ENCODE results near the gene SRPRB. TPM values are rescaled to one million over a fixed set of nuclear protein-coding genes. Genes with fewer than 3 reads are reported as not detected.

SRPRB gene, protein sequence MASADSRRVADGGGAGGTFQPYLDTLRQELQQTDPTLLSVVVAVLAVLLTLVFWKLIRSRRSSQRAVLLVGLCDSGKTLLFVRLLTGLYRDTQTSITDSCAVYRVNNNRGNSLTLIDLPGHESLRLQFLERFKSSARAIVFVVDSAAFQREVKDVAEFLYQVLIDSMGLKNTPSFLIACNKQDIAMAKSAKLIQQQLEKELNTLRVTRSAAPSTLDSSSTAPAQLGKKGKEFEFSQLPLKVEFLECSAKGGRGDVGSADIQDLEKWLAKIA
- 13.4 TPM for total RNA-seq

DNA sequence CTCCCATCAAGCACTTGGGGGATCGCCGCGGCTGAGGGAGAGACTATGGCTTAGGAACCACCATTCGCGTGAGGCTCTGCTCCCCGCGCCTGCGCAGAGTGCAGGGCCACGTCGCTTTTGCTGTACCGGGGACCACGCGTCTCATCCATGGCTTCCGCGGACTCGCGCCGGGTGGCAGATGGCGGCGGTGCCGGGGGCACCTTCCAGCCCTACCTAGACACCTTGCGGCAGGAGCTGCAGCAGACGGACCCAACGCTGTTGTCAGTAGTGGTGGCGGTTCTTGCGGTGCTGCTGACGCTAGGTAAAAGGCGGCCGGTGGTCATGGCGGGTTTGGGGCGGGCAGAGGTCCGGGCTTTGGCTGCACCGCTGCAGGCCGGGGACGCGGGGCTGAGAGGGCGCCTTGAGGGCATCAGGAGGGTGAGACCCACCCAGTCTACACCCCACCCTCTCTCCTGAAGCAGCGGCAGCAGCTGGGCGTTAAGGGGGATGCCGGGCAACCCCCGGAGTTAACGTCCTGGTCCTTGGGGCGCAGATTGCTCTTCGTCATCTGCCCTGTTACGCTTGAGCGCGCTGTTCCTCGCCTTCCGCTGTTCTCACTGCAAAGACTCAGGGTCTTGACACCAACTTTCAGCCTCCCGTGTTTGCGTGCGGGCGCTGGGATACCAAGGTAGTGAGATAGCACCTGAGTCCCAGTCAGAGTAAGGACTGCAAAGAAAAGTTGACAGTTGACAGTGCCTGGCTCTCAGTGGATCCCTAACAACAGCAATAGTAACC lies at the start of gene SRPRB:
Gene SRPRB, plus strand, starts transcription at position 114 of the 774 bp plus-strand sequence. Its CDS starts 34 bp downstream, at position 148.
- H3K9me3 ChIP-seq (ENCODE audit: low read depth, low read length) = no peaks in the 10 kb centered on the region
- no peaks in the 10 kb centered on the region for H3K27me3 ChIP-seq (ENCODE audit: insufficient read depth, low read length)
- peaks cover 16% of the 10 kb centered on the region for H3K4me1 ChIP-seq (ENCODE audit: insufficient read depth, low read length)
- peak within 1 kb of the TSS; percentile 87 for H3K4me3 ChIP-seq (ENCODE audit: low read length)

DNA sequence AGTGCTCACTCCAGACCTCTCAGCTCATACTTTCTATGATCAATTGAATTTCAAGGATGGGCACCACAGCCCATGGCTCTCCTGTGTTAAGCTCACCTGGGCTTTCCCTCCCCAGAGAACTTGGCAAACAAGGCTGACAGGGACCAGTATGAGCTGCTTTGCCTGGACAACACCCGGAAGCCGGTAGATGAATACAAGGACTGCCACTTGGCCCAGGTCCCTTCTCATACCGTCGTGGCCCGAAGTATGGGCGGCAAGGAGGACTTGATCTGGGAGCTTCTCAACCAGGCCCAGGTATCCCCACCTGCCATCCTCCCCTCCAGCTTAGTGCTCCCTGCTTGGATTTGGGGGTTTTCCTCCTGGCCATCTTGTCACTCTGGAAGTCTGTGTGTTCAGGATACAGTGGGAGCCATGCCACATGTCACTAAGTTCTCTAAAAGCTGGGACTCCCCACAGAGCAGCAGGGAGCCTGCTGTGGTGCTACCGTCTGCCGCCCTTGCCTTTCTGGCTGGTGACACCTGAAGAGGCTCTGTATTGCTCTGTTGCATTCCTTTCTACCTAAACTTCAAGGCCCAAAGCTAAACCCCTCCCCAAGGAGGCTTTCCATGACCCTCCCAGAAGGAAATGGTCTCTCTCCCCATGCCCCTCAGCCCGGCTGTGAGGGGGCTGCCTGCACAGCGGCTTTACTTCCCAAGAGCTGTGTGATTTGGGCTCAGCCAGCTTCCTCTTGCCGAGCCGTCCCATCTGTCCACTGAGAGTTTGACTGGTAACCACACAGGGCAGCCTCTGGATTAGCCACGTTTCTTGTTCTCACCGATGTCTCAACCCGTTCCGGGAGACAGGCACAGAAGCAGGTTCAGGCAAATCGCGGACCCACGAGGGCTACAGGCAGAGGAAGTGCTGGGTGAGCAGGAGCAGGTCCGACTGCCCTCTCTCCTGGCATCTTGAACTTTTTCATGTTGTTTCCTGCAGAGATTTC lies 48.6 kb upstream of the SRPRB start:
- Histone ChIP-seq H3K4me1 (ENCODE audit: insufficient read depth, low read length) (no peaks in the 10 kb centered on the region), H3K4me3 (ENCODE audit: low read length) (no peak overlapping the region), H3K27me3 (ENCODE audit: insufficient read depth, low read length) (peaks cover 3% of the 10 kb centered on the region), H3K9me3 (ENCODE audit: low read depth, low read length) (no peaks in the 10 kb centered on the region)

DNA sequence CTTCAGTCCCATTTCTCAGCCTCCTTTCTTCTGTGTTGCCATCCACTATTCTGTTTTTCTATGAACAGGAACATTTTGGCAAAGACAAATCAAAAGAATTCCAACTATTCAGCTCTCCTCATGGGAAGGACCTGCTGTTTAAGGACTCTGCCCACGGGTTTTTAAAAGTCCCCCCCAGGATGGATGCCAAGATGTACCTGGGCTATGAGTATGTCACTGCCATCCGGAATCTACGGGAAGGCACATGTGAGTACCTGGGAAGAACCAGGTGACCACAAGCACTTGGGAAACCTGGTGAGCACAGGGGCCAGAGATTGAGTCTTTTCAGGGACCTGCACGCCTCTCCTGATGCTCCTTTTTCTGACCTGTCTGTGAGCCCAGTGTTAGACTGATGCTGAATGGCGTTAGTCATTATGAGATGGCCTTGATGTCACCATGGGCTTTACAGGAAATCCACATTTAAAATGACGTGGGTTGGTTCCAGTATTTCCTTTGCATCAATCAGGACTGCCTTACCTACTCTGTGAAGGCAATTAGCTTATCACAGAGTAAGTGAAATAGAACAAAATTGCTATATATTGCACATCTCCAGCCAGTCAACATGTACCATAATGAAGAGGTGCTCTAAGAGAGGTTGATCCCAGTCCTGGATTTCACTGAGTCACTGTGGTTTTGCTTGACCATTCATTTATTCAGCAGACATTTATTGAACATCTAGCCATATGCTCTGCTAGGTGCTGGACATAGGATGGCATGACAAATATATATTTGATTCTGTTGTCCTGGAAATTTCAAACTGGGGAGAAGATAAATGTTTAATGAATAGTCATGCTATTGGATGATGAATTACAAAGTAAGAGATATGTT lies 47.7 kb upstream of the SRPRB start:
- Histone ChIP-seq H3K9me3 (ENCODE audit: low read depth, low read length) (no peaks in the 10 kb centered on the region), H3K4me1 (ENCODE audit: insufficient read depth, low read length) (no peaks in the 10 kb centered on the region), H3K27me3 (ENCODE audit: insufficient read depth, low read length) (peaks cover 3% of the 10 kb centered on the region), H3K4me3 (ENCODE audit: low read length) (no peak overlapping the region)

DNA sequence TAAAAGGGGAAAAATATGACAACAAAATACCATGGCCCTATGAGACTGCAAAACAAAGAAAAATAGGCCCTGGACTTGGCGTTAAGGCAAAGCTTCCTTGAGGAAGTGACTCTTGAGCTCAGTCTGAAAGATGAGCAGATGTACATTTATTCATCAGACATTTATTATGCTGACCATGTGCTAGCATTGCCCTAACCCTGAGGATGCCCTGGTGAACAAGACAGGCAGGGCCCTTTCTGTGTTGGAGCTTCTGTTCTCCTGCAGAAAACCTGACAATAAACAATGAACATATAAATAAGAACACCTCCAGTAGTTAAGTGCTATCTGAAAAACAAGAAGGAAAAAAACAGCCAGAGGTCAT lies 47.1 kb upstream of the SRPRB start:
- no peaks in the 10 kb centered on the region for H3K4me1 ChIP-seq (ENCODE audit: insufficient read depth, low read length)
- no peak overlapping the region for H3K4me3 ChIP-seq (ENCODE audit: low read length)
- H3K9me3 ChIP-seq (ENCODE audit: low read depth, low read length) = no peaks in the 10 kb centered on the region
- peaks cover 3% of the 10 kb centered on the region for H3K27me3 ChIP-seq (ENCODE audit: insufficient read depth, low read length)

DNA sequence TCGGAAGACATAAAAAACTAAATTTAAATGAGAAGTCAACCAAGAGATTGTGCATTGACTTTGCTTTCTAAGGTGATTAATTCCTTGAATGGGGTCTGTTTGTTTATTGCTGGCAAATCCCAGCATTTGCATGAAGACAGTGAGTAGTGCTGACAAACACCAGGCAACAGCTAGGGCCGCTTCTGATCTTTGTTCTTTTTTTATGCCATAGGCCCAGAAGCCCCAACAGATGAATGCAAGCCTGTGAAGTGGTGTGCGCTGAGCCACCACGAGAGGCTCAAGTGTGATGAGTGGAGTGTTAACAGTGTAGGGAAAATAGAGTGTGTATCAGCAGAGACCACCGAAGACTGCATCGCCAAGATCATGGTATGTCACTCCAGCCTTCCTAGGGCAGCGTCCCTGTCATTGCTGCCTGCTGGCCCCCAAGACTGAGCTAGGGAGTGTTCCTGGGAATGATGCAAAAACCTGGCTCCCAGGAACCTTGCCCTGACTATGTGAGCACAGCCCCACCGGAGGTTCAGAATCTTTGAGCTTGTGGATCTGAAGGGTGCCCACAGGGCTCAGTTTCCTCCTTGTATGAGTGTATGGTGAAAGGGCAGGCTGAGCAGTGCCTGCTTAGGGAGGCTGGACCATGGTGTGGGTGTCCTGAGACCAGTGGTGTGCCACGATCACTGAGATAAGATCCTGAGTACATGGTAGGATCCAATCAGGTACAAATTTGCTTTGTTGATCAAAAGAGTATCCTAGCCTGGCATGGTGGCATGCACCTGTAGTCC lies 46.5 kb upstream of the SRPRB start:
- H3K27me3 ChIP-seq (ENCODE audit: insufficient read depth, low read length) = peaks cover 3% of the 10 kb centered on the region
- H3K4me1 ChIP-seq (ENCODE audit: insufficient read depth, low read length) = no peaks in the 10 kb centered on the region
- H3K4me3 ChIP-seq (ENCODE audit: low read length) = no peak overlapping the region
- no peaks in the 10 kb centered on the region for H3K9me3 ChIP-seq (ENCODE audit: low read depth, low read length)

DNA sequence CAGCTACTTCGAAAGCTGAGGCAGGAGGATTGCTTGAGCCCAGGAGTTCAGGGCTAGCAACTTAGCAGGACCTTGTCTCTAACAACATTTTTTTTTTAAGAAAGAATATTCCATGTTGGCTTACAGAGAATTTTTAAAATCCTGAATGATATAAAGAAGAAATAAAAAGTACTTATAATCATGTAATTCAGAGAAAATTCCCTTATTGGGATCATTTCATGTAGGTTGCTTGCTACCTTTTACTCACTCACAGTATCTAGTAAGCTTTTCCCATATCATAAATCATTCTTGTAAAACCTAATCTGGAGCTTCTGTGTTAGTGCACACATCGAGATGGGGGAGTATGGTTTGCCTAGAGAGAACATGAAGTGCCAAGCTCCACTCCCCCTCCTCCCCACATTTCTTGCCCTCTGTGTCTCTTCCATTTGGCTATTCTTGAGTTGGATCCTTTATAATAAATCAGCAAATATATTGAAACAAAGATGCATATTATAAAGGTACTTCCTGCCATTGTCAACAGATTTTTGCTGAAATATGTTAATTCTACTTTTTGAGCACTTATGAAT lies 45.8 kb upstream of the SRPRB start:
- Histone ChIP-seq H3K4me3 (ENCODE audit: low read length) (no peak overlapping the region), H3K27me3 (ENCODE audit: insufficient read depth, low read length) (peaks cover 3% of the 10 kb centered on the region), H3K9me3 (ENCODE audit: low read depth, low read length) (no peaks in the 10 kb centered on the region), H3K4me1 (ENCODE audit: insufficient read depth, low read length) (no peaks in the 10 kb centered on the region)

DNA sequence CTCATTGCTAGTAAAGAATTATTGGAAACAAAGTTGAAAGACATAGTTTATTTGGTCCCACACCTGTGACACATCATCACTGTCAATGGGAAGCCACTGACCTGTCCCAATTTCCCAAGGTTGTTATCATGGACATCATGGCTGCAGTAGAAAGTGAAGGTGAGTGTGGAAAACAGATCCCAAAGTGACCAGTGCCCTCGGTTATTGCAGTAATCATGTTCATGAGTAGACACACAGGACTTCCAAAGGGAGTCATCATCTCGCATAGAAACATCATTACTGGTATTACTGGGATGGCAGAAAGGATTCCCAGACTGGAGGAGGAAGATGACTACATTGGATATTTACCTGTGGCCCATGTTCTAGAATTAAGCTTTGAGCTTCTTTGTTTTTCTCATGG lies 44.7 kb upstream of the SRPRB start:
- Histone ChIP-seq H3K27me3 (ENCODE audit: insufficient read depth, low read length) (peaks cover 3% of the 10 kb centered on the region), H3K9me3 (ENCODE audit: low read depth, low read length) (no peaks in the 10 kb centered on the region), H3K4me3 (ENCODE audit: low read length) (no peak overlapping the region), H3K4me1 (ENCODE audit: insufficient read depth, low read length) (no peaks in the 10 kb centered on the region)

DNA sequence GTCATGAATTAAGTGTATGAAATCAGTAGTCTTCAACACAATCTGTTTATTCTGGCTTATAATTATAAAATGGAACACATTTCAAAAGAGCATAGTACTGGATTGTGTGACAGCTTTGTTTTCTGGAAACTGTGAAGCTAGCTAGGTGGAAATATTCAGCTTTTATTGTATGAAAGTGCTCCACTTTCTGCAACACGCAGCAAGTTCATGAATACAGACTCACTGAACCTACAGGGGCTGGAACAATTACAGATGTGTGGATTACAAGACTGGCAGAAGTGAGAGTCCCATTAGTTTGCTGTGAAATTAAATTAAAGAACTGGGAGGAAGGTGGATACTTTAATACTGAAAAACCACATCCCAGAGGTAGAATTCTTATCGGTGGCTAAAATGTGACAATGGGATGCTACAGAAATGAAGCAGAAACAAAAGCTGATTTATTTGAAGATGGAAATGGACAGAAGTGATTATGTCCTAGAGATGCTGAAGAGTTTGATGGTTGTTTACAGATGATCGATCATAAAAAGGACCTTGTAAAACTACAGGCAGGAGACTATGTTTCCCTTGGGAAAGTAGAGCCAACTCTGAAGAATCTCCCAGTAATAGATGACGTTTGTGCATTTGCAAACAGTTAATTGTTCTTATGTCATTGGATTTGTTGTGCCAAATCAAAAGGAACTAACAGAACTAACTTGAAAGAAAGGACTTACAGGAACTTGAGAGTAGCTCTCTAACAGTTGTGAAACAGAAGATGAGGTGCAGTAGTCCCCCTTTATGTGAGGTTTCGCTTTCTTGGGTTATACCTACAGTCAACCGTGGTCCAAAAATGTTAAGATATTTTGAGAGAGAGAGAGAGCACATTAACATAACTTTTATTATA lies 43.8 kb upstream of the SRPRB start:
- no peak overlapping the region for H3K4me3 ChIP-seq (ENCODE audit: low read length)
- H3K4me1 ChIP-seq (ENCODE audit: insufficient read depth, low read length) = no peaks in the 10 kb centered on the region
- H3K27me3 ChIP-seq (ENCODE audit: insufficient read depth, low read length) = peaks cover 3% of the 10 kb centered on the region
- H3K9me3 ChIP-seq (ENCODE audit: low read depth, low read length) = no peaks in the 10 kb centered on the region

DNA sequence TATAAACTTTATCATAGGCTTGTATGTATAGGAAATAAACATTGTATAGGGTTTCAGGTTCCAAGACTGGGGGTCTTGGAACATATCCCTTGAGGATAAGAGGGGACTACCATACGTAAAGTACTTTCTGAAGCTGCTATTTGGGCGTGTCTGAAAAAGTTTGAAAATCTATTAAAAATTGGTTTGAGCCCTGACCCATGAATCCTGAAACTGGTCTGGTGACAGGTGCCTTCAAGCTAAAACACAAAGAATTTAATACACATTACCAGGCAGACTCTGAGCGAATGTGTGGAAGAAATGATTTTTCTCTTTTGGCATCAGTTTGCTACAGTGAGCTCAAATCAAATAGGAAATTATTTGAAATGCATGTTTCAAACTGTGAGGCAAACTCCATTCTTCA lies 43.1 kb upstream of the SRPRB start:
- Histone ChIP-seq H3K4me3 (ENCODE audit: low read length) (no peak overlapping the region), H3K27me3 (ENCODE audit: insufficient read depth, low read length) (peaks cover 3% of the 10 kb centered on the region), H3K9me3 (ENCODE audit: low read depth, low read length) (no peaks in the 10 kb centered on the region), H3K4me1 (ENCODE audit: insufficient read depth, low read length) (no peaks in the 10 kb centered on the region)

DNA sequence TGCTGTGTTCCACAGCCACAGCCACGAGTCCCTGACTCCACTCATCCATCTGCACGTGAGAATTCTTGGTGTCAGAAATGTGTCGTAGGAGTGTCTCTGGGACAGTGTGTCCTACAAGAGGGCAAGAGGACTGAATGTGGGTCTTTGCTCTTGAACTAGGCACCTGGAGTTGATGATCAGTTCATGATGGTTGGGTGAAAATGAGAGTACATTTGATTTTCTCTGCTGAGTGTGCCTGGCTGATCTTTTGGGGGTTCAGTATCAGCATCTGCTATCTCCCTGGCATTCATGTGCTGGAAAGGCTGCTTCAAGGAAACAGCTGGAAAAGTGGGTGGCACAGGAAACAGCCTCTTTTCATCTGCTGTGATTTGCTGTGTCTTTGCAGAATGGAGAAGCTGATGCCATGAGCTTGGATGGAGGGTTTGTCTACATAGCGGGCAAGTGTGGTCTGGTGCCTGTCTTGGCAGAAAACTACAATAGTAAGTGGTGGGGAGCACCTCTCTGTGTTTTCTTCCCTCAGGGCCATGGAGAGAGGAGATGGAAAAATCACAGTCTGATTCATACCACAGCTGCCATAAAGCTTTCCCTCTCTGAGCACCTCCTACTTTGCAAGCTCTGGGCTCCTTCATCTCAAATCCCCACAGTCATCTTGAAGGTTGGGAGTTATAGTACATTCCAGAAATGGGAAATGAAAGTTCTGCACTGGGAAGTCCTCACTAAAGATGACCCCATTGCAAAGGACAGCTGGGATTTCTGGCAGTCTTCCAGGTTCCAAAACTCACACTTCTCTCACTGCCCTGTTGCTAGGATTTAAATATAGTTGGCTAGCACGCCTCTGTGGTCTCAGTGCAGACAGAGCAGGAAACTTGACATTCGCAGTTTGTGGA lies 41.6 kb upstream of the SRPRB start:
- no peaks in the 10 kb centered on the region for H3K4me1 ChIP-seq (ENCODE audit: insufficient read depth, low read length)
- no peak overlapping the region for H3K4me3 ChIP-seq (ENCODE audit: low read length)
- H3K27me3 ChIP-seq (ENCODE audit: insufficient read depth, low read length) = peaks cover 3% of the 10 kb centered on the region
- H3K9me3 ChIP-seq (ENCODE audit: low read depth, low read length) = no peaks in the 10 kb centered on the region

DNA sequence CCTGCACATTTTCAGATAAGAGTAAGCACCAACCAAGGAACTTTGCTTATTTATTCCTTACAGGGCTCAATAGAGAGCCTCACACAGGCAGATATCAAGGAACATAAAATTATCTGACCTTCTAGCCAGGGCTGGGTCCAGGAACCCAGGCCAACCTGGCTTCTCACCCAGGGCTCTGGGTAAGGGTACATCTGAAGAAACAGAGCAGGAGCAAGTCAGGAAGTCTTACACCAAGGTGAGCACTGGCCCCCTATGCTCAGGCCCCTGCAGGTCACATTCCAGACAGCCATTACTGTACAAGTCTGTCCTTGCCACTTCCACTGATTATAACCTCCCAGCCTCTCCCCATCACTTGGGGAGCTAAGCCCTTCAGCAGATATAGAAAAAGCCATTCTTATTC lies 40.4 kb upstream of the SRPRB start:
- peaks cover 3% of the 10 kb centered on the region for H3K27me3 ChIP-seq (ENCODE audit: insufficient read depth, low read length)
- no peaks in the 10 kb centered on the region for H3K4me1 ChIP-seq (ENCODE audit: insufficient read depth, low read length)
- H3K9me3 ChIP-seq (ENCODE audit: low read depth, low read length) = no peaks in the 10 kb centered on the region
- no peak overlapping the region for H3K4me3 ChIP-seq (ENCODE audit: low read length)

DNA sequence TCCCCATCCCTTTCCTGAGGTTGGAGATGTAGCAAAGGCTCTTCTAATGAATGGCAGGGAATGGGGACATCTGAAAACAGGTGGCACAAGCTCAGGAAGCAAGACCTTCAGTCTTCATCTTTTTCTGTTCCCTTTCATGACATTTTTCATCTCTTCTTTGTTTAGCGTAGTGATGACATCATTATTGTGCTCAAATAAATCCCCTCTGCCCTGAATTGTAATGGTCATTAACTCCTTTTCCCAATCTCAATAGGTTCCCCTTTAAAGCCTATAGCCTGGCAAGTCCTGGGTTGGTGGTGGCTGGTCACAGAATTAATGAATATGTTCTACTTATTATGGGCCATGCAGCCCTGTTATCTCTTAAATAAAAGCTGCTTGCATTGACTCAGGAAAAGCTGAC lies 38.0 kb upstream of the SRPRB start:
- Histone ChIP-seq H3K27me3 (ENCODE audit: insufficient read depth, low read length) (no peaks in the 10 kb centered on the region), H3K4me3 (ENCODE audit: low read length) (no peak overlapping the region), H3K9me3 (ENCODE audit: low read depth, low read length) (no peaks in the 10 kb centered on the region), H3K4me1 (ENCODE audit: insufficient read depth, low read length) (no peaks in the 10 kb centered on the region)
